Fibroblast of the aortic adventitia (primary cell): ENCODE results near the gene AP1B1. TPM values are rescaled to one million over a fixed set of nuclear protein-coding genes. Genes with fewer than 3 reads are reported as not detected.
A peak's percentile ranks its signal among the peaks of the same experiment; 100 is the strongest.
"Not testable (repeated sequence)": the region's sequence is repeated elsewhere in the genome, so short reads cannot be mapped to it uniquely, and the experiment has no call there.

ENCODE experiments used
- DNase-seq: peaks from one replicate; pipeline ENCODE4 v3.0.0-alpha.2; 2010; ENCODE audit warnings: low read depth
- H3K4me3 ChIP-seq: 2 replicates; pipeline ENCODE4 v1.5.1; 2011; ENCODE audit warnings: low read depth, mild to moderate bottlenecking, control low read depth, low read length, moderate library complexity
- CTCF ChIP-seq: IDR thresholded peaks from 2 replicates; pipeline ENCODE4 v1.5.1; 2011; ENCODE audit warnings: mild to moderate bottlenecking, low read length, control low read depth, inconsistent platforms; ENCODE audit not compliant: insufficient read depth
- total RNA-seq: library from RNA; depleted of rRNA; stranded (reverse); fragments of >200 nt; gene quantifications from 2 replicates; pipeline ENCODE4 v1.2.3, GENCODE V29; 2012; ENCODE audit warnings: low replicate concordance

Gene AP1B1
- total RNA-seq, 1 donor: 46.3 TPM

- DNase-seq: no peak
Measured at GRCh38 chr22:29348956-29349355, 39.4 kb downstream of the AP1B1 start.

DNA sequence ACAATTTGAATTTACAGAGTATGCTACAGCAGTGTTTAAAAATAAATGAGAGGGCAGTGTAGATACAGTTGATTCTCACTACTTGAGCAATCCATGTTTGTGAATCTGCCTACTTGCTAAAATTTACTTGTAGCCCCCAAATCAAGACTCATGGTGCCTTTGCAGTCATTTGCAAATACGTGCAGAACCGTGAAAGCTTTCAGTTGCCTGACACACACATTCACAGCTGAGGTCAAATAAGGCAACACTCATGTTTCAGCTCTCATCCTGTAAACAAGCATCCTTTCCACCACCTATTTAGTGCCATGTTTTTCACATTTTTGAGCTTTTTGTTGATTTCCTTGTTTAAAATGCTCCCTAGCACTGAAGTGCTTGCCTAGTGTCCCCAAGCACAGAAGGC lies 40.3 kb downstream of the AP1B1 start:
- H3K4me3 ChIP-seq: no peak overlapping the region
- no peak for DNase-seq
- no peak for TF ChIP-seq CTCF

More at GRCh38 chr22:29348956-29349355, 39.4 kb downstream of the AP1B1 start:
- H3K4me3 ChIP-seq: no peak overlapping the region
- no peak for TF ChIP-seq CTCF

- DNase-seq: no peak
- TF ChIP-seq CTCF: no peak
- H3K4me3 ChIP-seq: no peak overlapping the region
Measured at GRCh38 chr22:29346659-29347058, 41.7 kb downstream of the AP1B1 start.

DNA sequence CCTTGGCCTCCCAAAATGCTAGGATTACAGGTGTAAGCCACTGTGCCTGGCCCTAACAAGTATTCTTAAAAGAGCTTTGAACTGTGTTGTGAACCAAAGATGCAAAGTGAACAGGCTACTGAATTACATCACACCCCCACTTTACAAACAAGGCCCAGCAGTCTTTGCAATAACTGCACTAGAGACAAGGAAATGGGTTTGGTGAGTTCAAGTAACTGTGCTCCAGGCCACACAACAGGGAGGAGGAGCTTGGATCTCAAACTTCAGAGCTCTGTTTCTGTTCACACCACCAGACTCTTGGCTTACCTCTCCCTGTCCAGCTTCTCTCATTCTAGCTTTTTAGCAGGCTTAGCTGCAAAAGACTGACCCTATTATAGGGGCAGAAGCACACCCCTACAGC lies 42.4 kb downstream of the AP1B1 start:
- TF ChIP-seq CTCF: no peak
- DNase-seq: peak; percentile 37
- H3K4me3 ChIP-seq: no peak overlapping the region

DNA sequence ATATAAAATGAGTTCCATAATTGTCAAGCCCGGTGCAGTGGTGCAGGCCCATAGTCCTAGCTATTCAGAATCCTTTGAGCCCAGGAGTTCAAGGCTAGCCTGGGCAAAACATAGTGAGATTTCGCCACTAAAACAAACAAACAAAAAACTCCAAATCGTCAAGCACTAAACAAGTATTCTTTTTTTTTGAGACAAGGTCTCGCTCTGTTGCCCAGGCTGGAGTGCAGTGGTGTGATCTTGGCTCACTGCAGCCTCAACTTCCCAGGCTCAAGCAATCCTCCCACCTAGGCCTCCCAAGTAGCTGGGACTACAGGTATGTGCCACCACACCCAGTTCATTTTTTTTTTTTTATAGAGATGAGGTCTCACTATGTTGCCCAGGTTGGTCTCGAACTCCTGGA lies 43.5 kb downstream of the AP1B1 start:
- DNase-seq, H3K4me3 ChIP-seq: not testable (repeated sequence)

DNA sequence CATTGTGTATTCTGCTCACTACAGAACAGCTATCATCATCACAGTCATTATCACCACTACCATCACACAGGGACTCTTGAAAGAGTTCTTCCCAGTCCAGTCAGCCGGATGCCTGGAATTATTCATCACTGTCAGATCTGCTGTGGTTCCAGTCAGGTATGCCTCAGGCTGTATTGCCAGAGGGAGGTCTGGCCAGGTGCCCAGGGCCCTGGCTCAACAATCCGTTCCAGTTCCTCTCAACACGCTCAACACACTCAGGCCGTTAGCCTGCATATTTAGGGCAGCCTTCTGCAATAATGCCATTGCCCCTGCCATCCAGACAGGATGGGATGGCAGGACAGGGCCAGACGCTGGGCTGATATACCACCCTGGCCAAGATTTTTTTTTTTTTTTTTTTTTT lies 44.2 kb downstream of the AP1B1 start:
- peak; percentile 91 for DNase-seq
- H3K4me3 ChIP-seq: no peak overlapping the region
- TF ChIP-seq CTCF: no peak

- no peak for TF ChIP-seq CTCF
- no peak overlapping the region for H3K4me3 ChIP-seq
- DNase-seq: peak; percentile 34
Measured at GRCh38 chr22:29343313-29343805, 45.0 kb downstream of the AP1B1 start.
